DOHH2 (cell line): ENCODE data around the gene ABR.
A peak's percentile ranks its signal among the peaks of the same experiment; 100 is the strongest.

Experiments
- H3F3A ChIP-seq: fragments of 200-600 bp; sonication (generic), shearing (Covaris generic); 2 replicates; pipeline ENCODE4 v1.6.0; 2016; ENCODE audit warnings: antibody characterized with exemption, mild to moderate bottlenecking; ENCODE audit not compliant: control insufficient read depth, insufficient read depth
- H3K27ac ChIP-seq: fragments of 200-600 bp; sonication (generic); 2 replicates; pipeline ENCODE4 v1.5.1; 2014; ENCODE audit warnings: low read depth, mild to moderate bottlenecking, low read length, moderate library complexity
- H3K27me3 ChIP-seq: fragments of 200-600 bp; sonication (generic); 2 replicates; pipeline ENCODE4 v1.6.1; 2014; ENCODE audit warnings: mild to moderate bottlenecking, low read length, mixed read lengths; ENCODE audit not compliant: control insufficient read depth
- H3K36me3 ChIP-seq: fragments of 200-600 bp; sonication (generic); 2 replicates; pipeline ENCODE4 v1.6.1; 2014; ENCODE audit warnings: mild to moderate bottlenecking, low read length, moderate library complexity, mixed read lengths; ENCODE audit not compliant: control insufficient read depth
- H3K4me1 ChIP-seq: fragments of 200-600 bp; sonication (generic); 2 replicates; pipeline ENCODE4 v1.6.1; 2014; ENCODE audit warnings: mild to moderate bottlenecking, low read length, mixed read lengths; ENCODE audit not compliant: control insufficient read depth
- H3K4me2 ChIP-seq: fragments of 200-600 bp; sonication (generic); 2 replicates; pipeline ENCODE4 v1.6.0; 2014; ENCODE audit warnings: mild to moderate bottlenecking, low read length, moderate library complexity
- H3K4me3 ChIP-seq: fragments of 200-600 bp; sonication (generic); 2 replicates; pipeline ENCODE4 v1.5.1; 2014; ENCODE audit warnings: mild to moderate bottlenecking, low read length, mixed read lengths
- H3K79me2 ChIP-seq: fragments of 200-600 bp; sonication (generic); 2 replicates; pipeline ENCODE4 v1.6.1; 2014; ENCODE audit warnings: mild to moderate bottlenecking, low read length, mixed read lengths; ENCODE audit not compliant: control insufficient read depth
- H3K9me2 ChIP-seq: fragments of 200-600 bp; sonication (generic); replicated peaks from 2 replicates; pipeline ENCODE4 v1.6.1; 2014; ENCODE audit warnings: mild to moderate bottlenecking, low read length, mixed read lengths; ENCODE audit not compliant: control insufficient read depth
- H3K9me3 ChIP-seq: fragments of 200-600 bp; sonication (generic); 2 replicates; pipeline ENCODE4 v1.6.1; 2014; ENCODE audit warnings: antibody characterized with exemption, low read length, mixed read lengths; ENCODE audit not compliant: control insufficient read depth, insufficient read depth
- H4K20me1 ChIP-seq: fragments of 200-600 bp; sonication (generic); 2 replicates; pipeline ENCODE4 v1.6.0; 2014; ENCODE audit warnings: low read depth, mild to moderate bottlenecking, antibody characterized with exemption, low read length, moderate library complexity; ENCODE audit not compliant: control insufficient read depth, insufficient read depth
- EZH2phosphoT487 ChIP-seq: fragments of 200-600 bp; sonication (generic); IDR thresholded peaks from 2 replicates; pipeline ENCODE4 v1.6.1; 2017; ENCODE audit warnings: borderline replicate concordance, mild to moderate bottlenecking, antibody characterized with exemption, low read length, moderate library complexity, mixed read lengths
- TF ChIP-seq, protein P1 (sequence below): fragments of 200-600 bp; sonication (generic); IDR thresholded peaks from one replicate; pipeline ENCODE4 v1.5.1; 2014; ENCODE audit warnings: antibody characterized with exemption, mild to moderate bottlenecking, low read depth, low read length; ENCODE audit not compliant: poor library complexity, severe bottlenecking

The ABR gene

DNA sequence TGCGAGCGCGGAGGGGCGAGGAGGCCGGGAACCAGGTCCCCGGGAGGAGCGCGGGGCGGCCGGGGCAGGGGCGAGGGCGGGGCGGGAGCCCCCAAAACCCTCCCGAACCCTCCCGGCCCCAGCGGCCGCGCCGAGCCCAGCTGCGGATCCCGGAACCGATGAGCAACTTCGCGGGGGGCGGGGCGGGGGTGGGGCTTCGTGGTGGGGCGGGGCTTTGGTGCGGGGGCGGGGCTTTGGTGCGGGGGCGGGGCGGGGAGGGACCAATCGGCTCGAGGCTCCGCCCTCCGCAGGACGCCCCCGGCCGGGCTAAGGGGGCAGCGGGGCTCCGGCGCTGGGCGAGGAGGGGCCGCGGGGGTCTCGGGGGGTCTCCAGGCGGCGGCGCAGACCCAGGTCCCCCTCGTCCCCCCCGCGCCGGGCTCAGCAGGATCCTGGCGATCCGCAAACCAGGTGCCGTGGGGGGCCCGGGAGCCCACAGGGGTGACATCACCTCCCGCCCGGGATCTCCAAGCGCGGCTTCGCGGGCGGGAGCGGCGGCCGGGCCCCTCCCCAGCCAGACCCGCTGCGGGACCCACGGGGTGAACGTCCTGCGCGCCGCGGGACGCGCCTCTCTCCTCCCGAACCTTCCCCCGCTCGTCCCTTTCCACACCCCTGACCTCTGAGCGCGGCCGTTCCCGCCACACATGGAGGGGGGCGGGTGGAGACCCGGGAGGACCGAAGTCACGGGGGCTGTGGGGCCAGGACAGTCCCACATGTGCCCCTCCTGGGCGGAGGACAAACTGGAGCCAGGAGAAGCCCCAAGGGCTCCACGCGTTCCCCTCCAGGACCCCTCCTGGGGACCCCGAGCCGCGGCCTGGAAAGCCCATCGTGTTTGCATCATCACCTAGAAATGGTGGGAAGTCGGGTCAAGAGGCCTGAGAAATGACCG lies at the start of gene ABR:
Gene ABR (minus strand): TSS at position 164 of the 925 bp plus-strand sequence. CDS start 254 bp downstream, outside the sequence.
- peaks cover 82% of the 10 kb centered on the region for H3K79me2 ChIP-seq
- H3K4me1 ChIP-seq = peaks cover 67% of the 10 kb centered on the region
- H4K20me1 ChIP-seq = peaks cover 26% of the 10 kb centered on the region
- TF ChIP-seq, protein P1, sequence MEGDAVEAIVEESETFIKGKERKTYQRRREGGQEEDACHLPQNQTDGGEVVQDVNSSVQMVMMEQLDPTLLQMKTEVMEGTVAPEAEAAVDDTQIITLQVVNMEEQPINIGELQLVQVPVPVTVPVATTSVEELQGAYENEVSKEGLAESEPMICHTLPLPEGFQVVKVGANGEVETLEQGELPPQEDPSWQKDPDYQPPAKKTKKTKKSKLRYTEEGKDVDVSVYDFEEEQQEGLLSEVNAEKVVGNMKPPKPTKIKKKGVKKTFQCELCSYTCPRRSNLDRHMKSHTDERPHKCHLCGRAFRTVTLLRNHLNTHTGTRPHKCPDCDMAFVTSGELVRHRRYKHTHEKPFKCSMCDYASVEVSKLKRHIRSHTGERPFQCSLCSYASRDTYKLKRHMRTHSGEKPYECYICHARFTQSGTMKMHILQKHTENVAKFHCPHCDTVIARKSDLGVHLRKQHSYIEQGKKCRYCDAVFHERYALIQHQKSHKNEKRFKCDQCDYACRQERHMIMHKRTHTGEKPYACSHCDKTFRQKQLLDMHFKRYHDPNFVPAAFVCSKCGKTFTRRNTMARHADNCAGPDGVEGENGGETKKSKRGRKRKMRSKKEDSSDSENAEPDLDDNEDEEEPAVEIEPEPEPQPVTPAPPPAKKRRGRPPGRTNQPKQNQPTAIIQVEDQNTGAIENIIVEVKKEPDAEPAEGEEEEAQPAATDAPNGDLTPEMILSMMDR = no peak
- TF ChIP-seq EZH2phosphoT487 = no peak
- H3K9me3 ChIP-seq = no peaks in the 10 kb centered on the region
- H3K36me3 ChIP-seq = peaks cover 46% of the 10 kb centered on the region
- peak within 1 kb of the TSS; percentile 82 for H3K4me3 ChIP-seq
- peaks cover 34% of the 10 kb centered on the region for H3F3A ChIP-seq
- peak within 1 kb of the TSS; percentile 96 for H3K27ac ChIP-seq
- H3K27me3 ChIP-seq = no peaks in the 10 kb centered on the region
- no peaks in the 10 kb centered on the region for H3K9me2 ChIP-seq
- peak within 1 kb of the TSS; percentile 99 for H3K4me2 ChIP-seq

DNA sequence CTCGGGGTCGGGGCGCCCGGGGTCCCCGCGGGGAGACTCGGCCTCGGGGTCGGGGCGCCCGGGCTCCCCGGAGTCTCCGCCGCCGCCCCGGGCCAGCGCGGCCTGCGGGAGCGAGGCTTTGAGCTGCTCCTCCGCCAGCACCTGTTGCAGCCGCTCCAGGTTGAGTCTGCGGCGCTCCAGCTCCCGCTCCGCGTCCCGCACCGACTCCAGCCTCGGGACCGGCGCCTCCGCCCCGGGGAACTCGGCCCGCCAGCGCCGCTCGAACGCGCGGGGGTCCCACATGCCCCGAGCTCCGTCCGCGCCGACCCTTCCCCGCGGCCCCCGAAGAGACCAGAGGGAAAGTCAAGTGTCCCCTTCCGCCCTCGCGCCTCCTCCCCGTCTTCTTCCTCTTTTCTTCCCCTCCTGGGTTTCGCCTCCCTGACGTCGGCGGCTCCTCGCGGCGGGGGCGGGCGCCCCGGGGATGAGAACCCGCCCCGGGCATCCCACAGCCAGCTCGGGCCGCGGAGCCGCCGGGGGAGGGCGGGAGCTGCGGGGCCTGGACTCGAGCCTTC lies 49.6 kb upstream of the ABR start:
- Histone ChIP-seq H3K36me3 (peaks cover 34% of the 10 kb centered on the region), H3K27ac (peak overlapping the region; percentile 86), H3K27me3 (peaks cover 29% of the 10 kb centered on the region), H3K79me2 (peaks cover 56% of the 10 kb centered on the region), H3F3A (peaks cover 6% of the 10 kb centered on the region; the same call in 1 of the 2 replicates), H3K4me2 (peak overlapping the region; percentile 100), H4K20me1 (peaks cover 32% of the 10 kb centered on the region), H3K4me1 (peaks cover 38% of the 10 kb centered on the region), H3K9me3 (no peaks in the 10 kb centered on the region), H3K9me2 (no peaks in the 10 kb centered on the region), H3K4me3 (peak overlapping the region; percentile 100)
- TF ChIP-seq EZH2phosphoT487 = no peak
- TF ChIP-seq, protein P1 = no peak

DNA sequence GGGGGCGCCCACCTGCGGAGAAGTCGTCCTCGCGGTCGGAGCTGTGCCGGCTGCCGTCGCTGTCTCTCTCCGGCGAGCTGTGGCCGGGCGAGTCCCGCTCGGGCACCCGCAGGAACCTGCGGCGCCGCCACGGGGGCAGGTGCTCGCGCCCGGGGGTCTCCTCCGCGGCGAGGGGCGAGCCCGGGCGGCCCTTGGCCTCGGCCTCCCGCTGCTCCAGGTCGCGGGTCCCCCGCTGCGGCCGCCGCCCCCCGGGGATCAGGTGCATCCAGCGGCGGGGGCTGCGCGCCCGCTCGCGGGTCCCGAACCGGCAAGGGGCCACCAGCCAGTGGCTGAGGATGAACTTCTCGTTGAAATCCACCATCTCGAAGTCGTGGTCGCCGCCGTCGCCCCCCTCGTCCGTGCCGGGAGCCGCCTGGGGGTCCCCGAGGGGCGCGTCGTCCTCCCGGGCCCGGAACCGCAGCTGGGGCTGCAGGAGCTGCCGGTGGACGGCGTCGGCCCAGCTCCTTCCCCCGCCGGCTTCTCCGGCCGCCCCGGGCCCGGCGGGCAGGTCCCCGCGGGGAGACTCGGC lies 49.1 kb upstream of the ABR start:
- Histone ChIP-seq H4K20me1 (peaks cover 35% of the 10 kb centered on the region), H3K4me3 (peak overlapping the region; percentile 100), H3K4me1 (peaks cover 43% of the 10 kb centered on the region), H3K4me2 (peak overlapping the region; percentile 100), H3K27me3 (peaks cover 26% of the 10 kb centered on the region), H3F3A (peaks cover 6% of the 10 kb centered on the region; the same call in 1 of the 2 replicates), H3K79me2 (peaks cover 61% of the 10 kb centered on the region), H3K27ac (peak overlapping the region; percentile 86), H3K36me3 (peaks cover 37% of the 10 kb centered on the region), H3K9me2 (no peaks in the 10 kb centered on the region), H3K9me3 (no peaks in the 10 kb centered on the region)
- TF ChIP-seq, protein P1 = no peak
- no peak for TF ChIP-seq EZH2phosphoT487
